Measurements from ENCODE around the gene FAM199X.
"Not testable (repeated sequence)": the region's sequence is repeated elsewhere in the genome, so short reads cannot be mapped to it uniquely, and the experiment has no call there.

Gene FAM199X

GRCh38 chrX:104205548-104205947 is 39.3 kb downstream of the FAM199X start:
- DNase-seq (ENCODE audit: low spot score in 2 of 2) (no peak), ATAC-seq (replicated peaks; ENCODE audit: extremely low read depth, poor library complexity, severe bottlenecking) (no peak)
- Mint-ChIP-seq H3K27ac (ENCODE audit: low read depth) (no peak overlapping the region), H3K4me1 (no peaks in the 10 kb centered on the region), H3K4me3 (no peak overlapping the region), H3K27me3 (no peaks in the 10 kb centered on the region), H3K36me3 (ENCODE audit: insufficient read depth) (no peaks in the 10 kb centered on the region), H3K9me3 (no peaks in the 10 kb centered on the region)

DNA sequence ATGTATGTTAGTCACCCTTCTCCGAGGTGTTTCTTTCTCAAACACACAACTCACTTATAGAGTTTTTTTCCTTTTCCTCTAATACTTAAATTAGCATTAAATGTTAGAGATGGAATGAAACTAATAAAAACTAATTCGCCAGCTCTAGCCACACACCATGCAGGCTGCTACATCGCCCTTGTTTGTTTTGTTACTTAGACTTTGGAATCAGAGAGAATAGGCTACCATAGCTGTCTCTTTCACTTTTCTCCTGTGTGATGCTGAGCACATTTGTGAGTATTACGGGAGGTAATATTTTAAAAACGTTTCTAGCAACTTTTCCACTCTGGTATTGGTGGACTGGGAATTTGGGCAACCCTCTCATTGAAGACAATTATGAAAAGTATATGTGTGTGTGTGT is 44.9 kb downstream of the FAM199X start:
- ATAC-seq (replicated peaks; ENCODE audit: extremely low read depth, poor library complexity, severe bottlenecking) (no peak), DNase-seq (ENCODE audit: low spot score in 2 of 2) (no peak)
- Mint-ChIP-seq H3K27me3 (no peaks in the 10 kb centered on the region), H3K27ac (ENCODE audit: low read depth) (no peak overlapping the region), H3K9me3 (no peaks in the 10 kb centered on the region), H3K4me3 (no peak overlapping the region), H3K36me3 (ENCODE audit: insufficient read depth) (no peaks in the 10 kb centered on the region), H3K4me1 (no peaks in the 10 kb centered on the region)

- H3K36me3 Mint-ChIP-seq (ENCODE audit: insufficient read depth); H3K27me3 Mint-ChIP-seq; H3K4me3 Mint-ChIP-seq; H3K4me1 Mint-ChIP-seq; H3K9me3 Mint-ChIP-seq; ATAC-seq (replicated peaks; ENCODE audit: extremely low read depth, poor library complexity, severe bottlenecking); H3K27ac Mint-ChIP-seq (ENCODE audit: low read depth); DNase-seq (ENCODE audit: low spot score in 2 of 2): not testable (repeated sequence)
Observed at GRCh38 chrX:104230060-104230459, 63.8 kb downstream of the FAM199X start.
